ENCODE results near the gene CCDC88C. TPM values are rescaled to one million over a fixed set of nuclear protein-coding genes. Genes with fewer than 3 reads are reported as not detected.
A peak's percentile ranks its signal among the peaks of the same experiment; 100 is the strongest.

Gene CCDC88C
- total RNA-seq, 1 donor from 2014 or later, result 48.2 TPM

DNA sequence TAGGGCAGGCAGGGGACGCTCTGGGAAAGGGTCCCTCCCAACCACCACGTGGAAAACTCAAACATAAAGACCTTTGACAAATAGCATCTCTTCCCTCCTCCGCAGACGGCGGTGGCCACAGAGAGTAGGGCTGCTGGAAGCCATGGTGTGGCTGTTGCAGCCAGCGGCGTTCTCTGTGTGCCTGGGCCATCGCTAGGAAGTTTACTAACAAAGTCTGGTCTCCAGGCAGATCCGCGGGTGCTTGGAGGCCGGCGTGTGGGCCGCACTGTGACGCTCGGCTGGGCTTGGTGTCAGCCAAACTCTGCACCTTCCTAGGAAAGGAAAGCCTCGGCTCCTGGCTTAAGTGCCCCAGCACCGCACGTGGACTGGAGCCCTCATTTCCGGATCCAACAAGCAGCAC is 65.6 kb downstream of the CCDC88C start:
- H3K9me3 Mint-ChIP-seq (ENCODE audit: unreplicated experiment), result no peaks in the 10 kb centered on the region
- peaks cover 8% of the 10 kb centered on the region for H3K36me3 Mint-ChIP-seq (ENCODE audit: low read depth, unreplicated experiment)
- TF ChIP-seq, protein P1, sequence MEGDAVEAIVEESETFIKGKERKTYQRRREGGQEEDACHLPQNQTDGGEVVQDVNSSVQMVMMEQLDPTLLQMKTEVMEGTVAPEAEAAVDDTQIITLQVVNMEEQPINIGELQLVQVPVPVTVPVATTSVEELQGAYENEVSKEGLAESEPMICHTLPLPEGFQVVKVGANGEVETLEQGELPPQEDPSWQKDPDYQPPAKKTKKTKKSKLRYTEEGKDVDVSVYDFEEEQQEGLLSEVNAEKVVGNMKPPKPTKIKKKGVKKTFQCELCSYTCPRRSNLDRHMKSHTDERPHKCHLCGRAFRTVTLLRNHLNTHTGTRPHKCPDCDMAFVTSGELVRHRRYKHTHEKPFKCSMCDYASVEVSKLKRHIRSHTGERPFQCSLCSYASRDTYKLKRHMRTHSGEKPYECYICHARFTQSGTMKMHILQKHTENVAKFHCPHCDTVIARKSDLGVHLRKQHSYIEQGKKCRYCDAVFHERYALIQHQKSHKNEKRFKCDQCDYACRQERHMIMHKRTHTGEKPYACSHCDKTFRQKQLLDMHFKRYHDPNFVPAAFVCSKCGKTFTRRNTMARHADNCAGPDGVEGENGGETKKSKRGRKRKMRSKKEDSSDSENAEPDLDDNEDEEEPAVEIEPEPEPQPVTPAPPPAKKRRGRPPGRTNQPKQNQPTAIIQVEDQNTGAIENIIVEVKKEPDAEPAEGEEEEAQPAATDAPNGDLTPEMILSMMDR (IDR thresholded peaks at IDR 0.05; ENCODE audit: unreplicated experiment), result no peak
- DNase-seq (ENCODE audit: low spot score), result no peak
- H3K27me3 Mint-ChIP-seq (ENCODE audit: unreplicated experiment), result peaks cover 6% of the 10 kb centered on the region
- peaks cover 23% of the 10 kb centered on the region for H3K4me1 Mint-ChIP-seq (ENCODE audit: unreplicated experiment)
- no peak overlapping the region for H3K27ac Mint-ChIP-seq (ENCODE audit: unreplicated experiment)
- no peak overlapping the region for H3K4me3 Mint-ChIP-seq (ENCODE audit: unreplicated experiment)

DNA sequence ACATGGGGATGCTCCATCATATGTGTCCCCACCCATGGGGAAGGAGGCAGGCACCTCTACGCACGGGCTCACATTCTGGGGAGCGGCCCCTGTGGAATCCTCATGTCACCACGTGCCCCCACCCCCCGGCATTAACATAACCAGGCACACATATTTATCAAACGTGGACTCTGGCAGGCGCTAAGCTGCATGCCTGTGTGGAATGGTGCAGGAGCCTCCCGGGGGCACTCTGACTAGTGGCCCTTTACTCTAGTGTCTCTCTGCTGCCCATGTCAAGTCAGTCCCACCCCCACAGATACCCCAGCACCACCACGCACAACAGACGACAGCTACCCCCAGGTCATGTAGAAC is 66.1 kb downstream of the CCDC88C start:
- Mint-ChIP-seq H3K27ac (ENCODE audit: unreplicated experiment) (no peak overlapping the region), H3K27me3 (ENCODE audit: unreplicated experiment) (peaks cover 4% of the 10 kb centered on the region), H3K4me3 (ENCODE audit: unreplicated experiment) (no peak overlapping the region), H3K4me1 (ENCODE audit: unreplicated experiment) (peaks cover 25% of the 10 kb centered on the region), H3K36me3 (ENCODE audit: low read depth, unreplicated experiment) (peaks cover 8% of the 10 kb centered on the region), H3K9me3 (ENCODE audit: unreplicated experiment) (no peaks in the 10 kb centered on the region)
- TF ChIP-seq, protein P1 (IDR thresholded peaks at IDR 0.05; ENCODE audit: unreplicated experiment), result no peak
- no peak for DNase-seq (ENCODE audit: low spot score)

DNA sequence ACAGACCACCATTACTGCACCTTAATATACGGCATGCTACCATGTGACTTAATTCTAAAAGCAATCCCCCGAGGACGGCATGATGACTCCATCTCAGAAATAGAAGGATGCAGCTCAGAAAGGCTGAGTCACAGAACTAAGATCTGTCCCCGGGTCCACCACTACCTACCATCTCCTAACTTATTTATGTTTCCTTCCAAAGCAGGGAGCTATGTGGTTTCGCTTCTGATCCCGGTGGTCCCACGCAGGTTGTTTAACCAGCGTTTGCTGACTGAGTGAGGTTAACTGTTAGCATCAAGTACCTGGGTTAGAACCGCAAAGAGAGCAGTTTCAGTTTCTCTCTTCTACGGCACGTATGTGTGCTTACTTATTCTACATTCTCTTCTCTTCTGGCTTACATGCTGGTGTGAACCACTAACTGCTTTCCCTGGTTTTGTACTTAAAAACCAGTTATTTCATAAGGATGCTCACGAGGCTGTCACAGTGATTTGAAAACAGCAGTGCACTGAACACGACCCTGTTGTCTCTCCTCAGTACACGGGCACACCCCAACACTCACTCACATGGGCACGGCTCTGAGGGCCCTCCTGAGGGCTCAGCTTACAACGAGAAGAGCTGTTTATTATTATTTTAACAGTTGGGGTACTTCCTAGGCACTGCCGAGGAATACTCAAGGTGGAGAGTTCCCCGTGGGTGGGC is 66.7 kb downstream of the CCDC88C start:
- Mint-ChIP-seq H3K27me3 (ENCODE audit: unreplicated experiment) (peaks cover 3% of the 10 kb centered on the region), H3K27ac (ENCODE audit: unreplicated experiment) (no peak overlapping the region), H3K4me3 (ENCODE audit: unreplicated experiment) (no peak overlapping the region), H3K4me1 (ENCODE audit: unreplicated experiment) (peaks cover 28% of the 10 kb centered on the region), H3K9me3 (ENCODE audit: unreplicated experiment) (no peaks in the 10 kb centered on the region), H3K36me3 (ENCODE audit: low read depth, unreplicated experiment) (peaks cover 8% of the 10 kb centered on the region)
- DNase-seq (ENCODE audit: low spot score), result no peak
- TF ChIP-seq, protein P1 (IDR thresholded peaks at IDR 0.05; ENCODE audit: unreplicated experiment), result no peak

DNA sequence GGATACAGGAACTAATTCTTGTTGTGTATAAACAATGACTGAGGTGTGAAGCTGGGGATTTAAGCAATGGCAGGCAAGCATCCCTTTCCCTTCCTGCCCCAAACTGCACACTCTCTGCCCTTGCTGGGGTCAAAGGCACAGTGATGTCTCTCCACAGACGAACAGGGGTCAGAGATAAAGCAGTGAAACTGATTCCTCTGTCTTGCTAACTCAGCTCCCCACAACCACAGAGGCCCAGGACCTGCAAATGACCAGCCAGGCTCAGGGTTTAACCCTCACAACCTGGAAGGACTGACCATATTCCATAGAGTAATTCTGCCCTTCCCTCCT is 67.2 kb downstream of the CCDC88C start:
- H3K4me1 Mint-ChIP-seq (ENCODE audit: unreplicated experiment), result peaks cover 31% of the 10 kb centered on the region
- H3K9me3 Mint-ChIP-seq (ENCODE audit: unreplicated experiment), result no peaks in the 10 kb centered on the region
- H3K4me3 Mint-ChIP-seq (ENCODE audit: unreplicated experiment), result no peak overlapping the region
- H3K36me3 Mint-ChIP-seq (ENCODE audit: low read depth, unreplicated experiment), result peaks cover 8% of the 10 kb centered on the region
- no peak for DNase-seq (ENCODE audit: low spot score)
- TF ChIP-seq, protein P1 (IDR thresholded peaks at IDR 0.05; ENCODE audit: unreplicated experiment), result no peak
- no peak overlapping the region for H3K27ac Mint-ChIP-seq (ENCODE audit: unreplicated experiment)
- peaks cover 3% of the 10 kb centered on the region for H3K27me3 Mint-ChIP-seq (ENCODE audit: unreplicated experiment)

DNA sequence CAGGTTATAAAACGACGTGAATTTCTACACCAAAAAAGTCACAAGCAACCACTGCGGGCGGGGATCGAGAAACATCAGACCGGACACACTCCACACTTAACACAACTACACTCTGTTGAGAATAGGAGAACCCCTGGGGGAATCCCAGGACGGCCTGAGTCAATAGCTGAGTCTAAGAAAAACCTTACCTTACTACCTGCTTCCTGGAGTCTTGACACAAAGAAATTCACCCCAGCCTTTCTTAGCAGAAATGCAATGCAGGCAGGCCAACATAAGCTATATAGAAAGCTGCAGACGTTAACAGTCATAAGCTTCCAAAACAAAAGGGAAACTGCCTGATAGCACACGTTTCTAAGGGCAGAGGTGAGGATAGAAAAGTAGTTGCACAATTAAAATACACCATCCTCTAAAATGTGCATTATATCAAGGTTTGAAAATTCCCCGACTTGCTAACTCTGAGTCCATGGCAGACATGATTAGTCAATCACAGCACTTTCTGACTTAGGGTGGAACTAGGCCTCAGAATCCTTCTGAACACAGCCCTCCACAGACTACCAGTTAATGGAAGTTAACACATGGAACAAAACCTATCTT is 68.0 kb downstream of the CCDC88C start:
- no peak for DNase-seq (ENCODE audit: low spot score)
- no peak overlapping the region for H3K4me3 Mint-ChIP-seq (ENCODE audit: unreplicated experiment)
- H3K4me1 Mint-ChIP-seq (ENCODE audit: unreplicated experiment), result peaks cover 31% of the 10 kb centered on the region
- H3K9me3 Mint-ChIP-seq (ENCODE audit: unreplicated experiment), result no peaks in the 10 kb centered on the region
- H3K27me3 Mint-ChIP-seq (ENCODE audit: unreplicated experiment), result peaks cover 5% of the 10 kb centered on the region
- H3K36me3 Mint-ChIP-seq (ENCODE audit: low read depth, unreplicated experiment), result peaks cover 8% of the 10 kb centered on the region
- H3K27ac Mint-ChIP-seq (ENCODE audit: unreplicated experiment), result peak overlapping the region; percentile 38
- TF ChIP-seq, protein P1 (IDR thresholded peaks at IDR 0.05; ENCODE audit: unreplicated experiment), result no peak

Data from endothelial cell (in vitro differentiated cells).